Embryonic facial prominence (tissue), 1 donor: Measurements from ENCODE around the gene ELAC2.
A peak's percentile ranks its signal among the peaks of the same experiment; 100 is the strongest.

Source experiments
- DNase-seq: peaks from one replicate; pipeline ENCODE4 v3.0.0-alpha.2; 2016; ENCODE audit errors: extremely low spot score

Gene ELAC2

GRCh38 chr17:13017655-13018459, at the start of gene ELAC2:
TSS of gene ELAC2 (minus strand) at chr17:13018027. CDS start at chr17:13017947, 80 bp downstream.
- peak; percentile 98 for DNase-seq

GRCh38 chr17:13065032-13065431, 47.2 kb upstream of the ELAC2 start:
- no peak for DNase-seq

GRCh38 chr17:13055131-13055530, 37.3 kb upstream of the ELAC2 start:
- DNase-seq = no peak

- no peak for DNase-seq
Observed at GRCh38 chr17:13054666-13055065, 36.8 kb upstream of the ELAC2 start.

GRCh38 chr17:13051915-13052314, 34.1 kb upstream of the ELAC2 start:
- no peak for DNase-seq

GRCh38 chr17:13047011-13047606, 29.3 kb upstream of the ELAC2 start:
- no peak for DNase-seq

- DNase-seq = no peak
Observed at GRCh38 chr17:13046361-13046760, 28.5 kb upstream of the ELAC2 start.

GRCh38 chr17:13044572-13045065, 26.8 kb upstream of the ELAC2 start:
- peak; percentile 55 for DNase-seq

- no peak for DNase-seq
Observed at GRCh38 chr17:13038931-13039665, 21.3 kb upstream of the ELAC2 start.

GRCh38 chr17:13036751-13037150, 18.9 kb upstream of the ELAC2 start:
- DNase-seq = no peak

GRCh38 chr17:13035420-13035819, 17.6 kb upstream of the ELAC2 start:
- no peak for DNase-seq

- DNase-seq = no peak
Observed at GRCh38 chr17:13031718-13032350, 14.0 kb upstream of the ELAC2 start.

- DNase-seq = peak; percentile 54
Observed at GRCh38 chr17:13030459-13031300, 12.9 kb upstream of the ELAC2 start.

GRCh38 chr17:13030056-13030455, 12.2 kb upstream of the ELAC2 start:
- DNase-seq = no peak

GRCh38 chr17:13029340-13029739, 11.5 kb upstream of the ELAC2 start:
- DNase-seq = no peak

- DNase-seq = no peak
Observed at GRCh38 chr17:13027246-13027645, 9.4 kb upstream of the ELAC2 start.

- no peak for DNase-seq
Observed at GRCh38 chr17:13025687-13026086, 7.9 kb upstream of the ELAC2 start.

GRCh38 chr17:13025258-13025627, 7.4 kb upstream of the ELAC2 start:
- DNase-seq = no peak

GRCh38 chr17:13024526-13025257, 6.9 kb upstream of the ELAC2 start:
- no peak for DNase-seq

GRCh38 chr17:13024016-13024415, 6.2 kb upstream of the ELAC2 start:
- no peak for DNase-seq
